ENCODE data around the gene SNED1. TPM values are rescaled to one million over a fixed set of nuclear protein-coding genes. Genes with fewer than 3 reads are reported as not detected.

Gene SNED1
- total RNA-seq, 4 donors from 2014 or later = 18.5 to 87.1 (median 21.9) TPM

- DNase-seq = no peak
- TF ChIP-seq CTCF (IDR thresholded peaks at IDR 0.05) = no peak
- TF ChIP-seq POLR2A (IDR thresholded peaks at IDR 0.05) = no peak
- no peaks in the 10 kb centered on the region for H3K36me3 ChIP-seq
- intact Hi-C loops (cut with DNase I; ENCODE audit: low total_unique reads) = no loop called here
- no peaks in the 10 kb centered on the region for H3K9me3 ChIP-seq
- no peaks in the 10 kb centered on the region for H3K4me1 ChIP-seq
- no peaks in the 10 kb centered on the region for H3K27me3 ChIP-seq
- H3K4me3 ChIP-seq = no peak overlapping the region
- H3K27ac ChIP-seq = no peak overlapping the region
These were observed 36.2 kb downstream of the SNED1 start for GRCh38 chr2:241034490-241035141.

GRCh38 chr2:241035142-241035817 is 36.9 kb downstream of the SNED1 start:
- Histone ChIP-seq H3K4me3 (no peak overlapping the region), H3K36me3 (no peaks in the 10 kb centered on the region), H3K9me3 (no peaks in the 10 kb centered on the region), H3K4me1 (no peaks in the 10 kb centered on the region), H3K27ac (no peak overlapping the region), H3K27me3 (no peaks in the 10 kb centered on the region)
- DNase-seq = no peak
- TF ChIP-seq POLR2A (IDR thresholded peaks at IDR 0.05) (no peak), CTCF (IDR thresholded peaks at IDR 0.05) (no peak)
- intact Hi-C loops (cut with DNase I; ENCODE audit: low total_unique reads) = no loop called here

- H3K9me3 ChIP-seq = no peaks in the 10 kb centered on the region
- no peaks in the 10 kb centered on the region for H3K36me3 ChIP-seq
- H3K4me3 ChIP-seq = peak overlapping the region in 1 of 2 donors; percentile 7
- no peaks in the 10 kb centered on the region for H3K27me3 ChIP-seq
- no peaks in the 10 kb centered on the region for H3K4me1 ChIP-seq
- intact Hi-C loops (cut with DNase I; ENCODE audit: low total_unique reads) = no loop called here
- no peak for DNase-seq
- no peak overlapping the region for H3K27ac ChIP-seq
- TF ChIP-seq CTCF (IDR thresholded peaks at IDR 0.05) (no peak), POLR2A (IDR thresholded peaks at IDR 0.05) (no peak)
These were observed 37.5 kb downstream of the SNED1 start for GRCh38 chr2:241035818-241036396.

- intact Hi-C loops (cut with DNase I; ENCODE audit: low total_unique reads) = no loop called here
- no peak for TF ChIP-seq CTCF (IDR thresholded peaks at IDR 0.05)
- no peak for TF ChIP-seq POLR2A (IDR thresholded peaks at IDR 0.05)
- Histone ChIP-seq H3K9me3 (no peaks in the 10 kb centered on the region), H3K27me3 (no peaks in the 10 kb centered on the region), H3K27ac (no peak overlapping the region), H3K4me1 (no peaks in the 10 kb centered on the region), H3K36me3 (no peaks in the 10 kb centered on the region), H3K4me3 (peak overlapping the region in 1 of 2 donors; percentile 7)
- DNase-seq = no peak
These were observed 38.1 kb downstream of the SNED1 start for GRCh38 chr2:241036397-241036963.

GRCh38 chr2:241036964-241037421 is 38.6 kb downstream of the SNED1 start:
- Histone ChIP-seq H3K27ac (no peak overlapping the region), H3K36me3 (no peaks in the 10 kb centered on the region), H3K27me3 (no peaks in the 10 kb centered on the region), H3K9me3 (no peaks in the 10 kb centered on the region), H3K4me1 (no peaks in the 10 kb centered on the region), H3K4me3 (no peak overlapping the region)
- no peak for DNase-seq
- intact Hi-C loops (cut with DNase I; ENCODE audit: low total_unique reads) = no loop called here
- TF ChIP-seq CTCF (IDR thresholded peaks at IDR 0.05) (no peak), POLR2A (IDR thresholded peaks at IDR 0.05) (no peak)
